Left ventricle myocardium superior (tissue), 1 donor: ENCODE results near the gene DMBT1. TPM values are rescaled to one million over a fixed set of nuclear protein-coding genes. Genes with fewer than 3 reads are reported as not detected.
A peak's percentile ranks its signal among the peaks of the same experiment; 100 is the strongest.

Source experiments
- ATAC-seq: fragments of 200-7000 bp; cut with Tn5 transposase; one replicate; pipeline ENCODE4 v1.9.1; 2020; ENCODE audit warnings: mild to moderate bottlenecking, moderate library complexity
- DNase-seq: peaks from one replicate; pipeline ENCODE4 v3.0.0-alpha.2; 2020
- intact Hi-C: fragments of 100-400 bp; cut with micrococcal nuclease; formaldehyde crosslinking; loops from one replicate; pipeline ENCODE4 v1.11.0; 2022
- total RNA-seq: library from RNA; stranded (reverse); fragmentation: NEBNext Ultra II Directional; extraction: Animal tissue kit (Norgen Biotek cat#: 25700); gene quantifications from one replicate; pipeline ENCODE4 v1.2.1, GENCODE V29; 2021
- donor health status: DM: no; HTN: yes; CAD: no; lungs with severe emphysema.

The DMBT1 gene
- total RNA-seq, 1 donor from 2014 or later: 0.05 TPM

DNA sequence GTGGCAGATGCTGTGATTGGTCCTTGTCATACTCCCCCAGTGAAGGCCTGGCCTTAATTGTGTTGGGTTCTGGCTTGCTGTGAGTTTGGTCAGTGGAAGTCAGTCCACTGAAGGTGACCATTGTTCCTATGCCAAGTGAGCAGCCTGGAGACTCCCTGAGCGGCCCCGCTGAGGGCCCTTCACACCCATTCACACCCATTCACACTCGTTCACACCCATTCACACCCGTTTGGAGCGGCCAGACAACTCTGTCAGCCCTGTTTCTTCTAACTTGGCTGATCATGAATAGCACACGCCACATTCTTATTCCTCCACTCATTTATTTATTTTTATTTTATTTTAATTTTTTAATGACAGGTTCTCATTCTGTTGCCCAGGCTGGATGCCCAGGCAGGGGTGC lies 77.6 kb downstream of the DMBT1 start:
- DNase-seq (no peak), ATAC-seq (no peak)
- intact Hi-C loops: no loop called here

- ATAC-seq: no peak
- no peak for DNase-seq
- intact Hi-C loops: no loop called here
These were observed 79.2 kb downstream of the DMBT1 start for GRCh38 chr10:122639801-122640200.

- intact Hi-C loops: no loop called here
- ATAC-seq (no peak), DNase-seq (no peak)
These were observed 80.4 kb downstream of the DMBT1 start for GRCh38 chr10:122640921-122641320.

GRCh38 chr10:122642726-122643605 lies 82.4 kb downstream of the DMBT1 start:
- ATAC-seq: no peak
- DNase-seq: no peak
- intact Hi-C loops: no loop called here

DNA sequence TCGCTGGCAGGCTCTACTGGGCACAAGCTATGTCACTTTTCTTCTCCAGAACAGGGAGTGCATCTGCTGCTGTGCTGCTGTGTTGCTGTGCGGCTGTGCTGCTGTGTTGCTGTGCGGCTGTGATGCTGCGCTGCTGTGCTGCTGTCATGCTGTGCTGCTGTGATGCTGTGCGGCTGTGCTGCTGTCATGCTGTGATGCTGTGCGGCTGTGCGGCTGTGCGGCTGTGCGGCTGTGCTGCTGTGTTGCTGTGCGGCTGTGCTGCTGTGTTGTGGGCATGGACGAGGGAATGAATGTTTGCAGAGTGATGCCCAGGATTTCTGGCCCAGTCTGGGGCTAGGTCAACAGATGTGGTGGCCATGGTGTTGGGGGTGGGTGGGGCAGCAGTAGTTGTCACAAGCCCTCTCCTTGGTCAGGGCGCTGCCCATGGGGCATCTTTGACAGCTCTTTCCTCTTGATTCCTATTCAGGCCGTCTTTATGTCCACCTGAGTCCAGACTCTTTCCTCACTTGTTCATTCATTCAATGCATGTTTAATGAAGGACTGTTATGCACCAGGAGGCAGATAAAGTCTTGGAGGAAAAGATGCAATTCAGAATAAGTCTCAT lies 83.5 kb downstream of the DMBT1 start:
- DNase-seq (no peak), ATAC-seq (no peak)
- intact Hi-C loops: no loop called here

- intact Hi-C loops: loop anchor here (5.0 kb wide), 1 partner anchor 56 kb away; no protein-coding TSS in a partner anchor
- DNase-seq: no peak
These were observed 86.2 kb downstream of the DMBT1 start for GRCh38 chr10:122646511-122647382.

DNA sequence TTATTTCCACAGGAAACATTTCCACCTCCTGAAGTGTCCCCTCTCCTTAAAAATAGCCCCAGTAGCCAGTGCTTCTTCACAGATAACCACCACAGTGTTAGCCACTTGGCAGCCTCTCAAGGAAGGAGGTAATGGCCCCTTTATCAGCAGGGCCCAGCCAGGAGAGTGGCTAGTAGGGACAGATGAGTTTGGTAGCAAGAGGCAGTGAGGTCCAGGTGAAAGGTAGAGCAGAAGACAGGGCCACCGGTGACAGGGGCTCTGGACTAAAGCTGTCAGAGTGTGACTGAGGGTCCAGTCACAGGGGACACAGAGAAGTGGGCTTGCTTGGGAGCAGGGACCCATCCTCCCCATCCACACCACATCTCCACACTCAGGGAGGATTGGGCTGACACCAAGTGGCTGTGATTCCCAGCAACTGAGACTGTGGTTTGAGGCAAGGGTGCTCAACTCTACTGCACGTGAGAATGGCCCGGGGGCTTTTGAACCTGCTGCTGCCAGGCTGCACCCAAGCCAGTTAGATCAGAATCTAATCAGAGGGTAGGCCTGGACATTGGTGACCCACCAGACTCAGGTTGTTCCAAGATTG lies 86.9 kb downstream of the DMBT1 start:
- intact Hi-C loops: loop anchor here (5.0 kb wide), 1 partner anchor 55 kb away; no protein-coding TSS in a partner anchor
- DNase-seq (no peak), ATAC-seq (no peak)

More at GRCh38 chr10:122646511-122647382, 86.2 kb downstream of the DMBT1 start:
- ATAC-seq: no peak

- DNase-seq: peak; percentile 76
- peak; percentile 84 for ATAC-seq
- intact Hi-C loops: loop anchor here (5.0 kb wide), 1 partner anchor 53 kb away; no protein-coding TSS in a partner anchor
These were observed 88.3 kb downstream of the DMBT1 start for GRCh38 chr10:122648599-122649428.

GRCh38 chr10:122649903-122650302 lies 89.3 kb downstream of the DMBT1 start:
- intact Hi-C loops: loop anchor here (5.0 kb wide), 1 partner anchor 52 kb away; no protein-coding TSS in a partner anchor
- DNase-seq (no peak), ATAC-seq (no peak)

DNA sequence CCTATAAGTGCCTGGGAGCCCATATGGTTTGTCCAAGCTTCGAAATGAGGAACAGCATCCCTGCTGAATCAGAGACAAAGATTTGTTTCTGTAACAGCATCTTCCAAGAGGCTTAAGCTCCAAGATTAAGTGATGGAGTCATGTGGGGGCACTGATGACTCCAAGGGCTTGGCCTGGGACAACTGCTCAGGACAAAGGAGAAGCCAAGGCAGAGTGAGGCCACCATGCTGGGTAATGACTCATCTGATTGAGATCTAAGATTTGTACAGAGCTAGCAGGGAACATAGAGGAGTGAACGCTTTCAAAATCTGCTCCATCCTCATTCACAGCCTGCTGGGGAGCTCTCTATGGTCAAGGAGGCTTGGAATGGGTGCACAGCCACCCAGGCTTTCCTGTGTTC lies 89.8 kb downstream of the DMBT1 start:
- DNase-seq (no peak), ATAC-seq (no peak)
- intact Hi-C loops: no loop called here

DNA sequence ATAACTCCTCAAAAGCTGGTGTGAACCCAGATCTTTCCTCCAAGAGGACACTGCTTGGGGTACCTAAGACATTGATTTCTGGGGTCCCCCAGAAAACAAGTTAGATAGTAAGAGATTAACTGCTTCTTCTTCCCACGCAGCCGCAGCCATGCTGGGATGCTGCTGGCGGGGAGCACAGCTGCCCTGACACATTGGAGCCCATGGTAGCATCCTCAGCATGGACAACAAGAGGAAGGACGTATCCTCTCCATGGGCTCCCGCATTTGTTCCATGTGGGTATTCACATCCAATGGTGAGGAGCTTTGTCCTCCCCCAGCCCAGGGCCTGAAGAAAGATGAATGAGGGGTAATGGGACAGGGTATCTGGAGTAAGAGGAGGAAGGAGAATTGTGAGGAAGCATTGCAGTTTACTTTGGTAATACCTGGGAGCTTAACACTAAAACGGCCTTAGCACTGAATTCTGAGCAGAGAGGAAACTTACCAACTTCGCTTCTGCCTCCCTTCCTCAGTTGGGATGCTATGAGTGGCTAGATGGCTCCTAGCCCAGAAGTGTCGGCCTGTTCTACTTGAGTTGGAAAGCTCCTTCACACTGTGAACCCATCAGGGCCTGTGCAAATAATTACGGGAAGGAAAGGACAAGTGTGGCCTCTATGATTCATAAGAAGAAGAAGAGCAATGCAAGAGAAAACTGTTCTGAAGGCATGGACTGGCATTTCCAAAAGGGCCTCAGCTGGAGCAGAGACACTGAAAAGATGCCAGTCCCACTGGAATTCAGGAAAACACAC lies 95.2 kb downstream of the DMBT1 start:
- intact Hi-C loops: no loop called here
- DNase-seq (no peak), ATAC-seq (peak; percentile 47)

DNA sequence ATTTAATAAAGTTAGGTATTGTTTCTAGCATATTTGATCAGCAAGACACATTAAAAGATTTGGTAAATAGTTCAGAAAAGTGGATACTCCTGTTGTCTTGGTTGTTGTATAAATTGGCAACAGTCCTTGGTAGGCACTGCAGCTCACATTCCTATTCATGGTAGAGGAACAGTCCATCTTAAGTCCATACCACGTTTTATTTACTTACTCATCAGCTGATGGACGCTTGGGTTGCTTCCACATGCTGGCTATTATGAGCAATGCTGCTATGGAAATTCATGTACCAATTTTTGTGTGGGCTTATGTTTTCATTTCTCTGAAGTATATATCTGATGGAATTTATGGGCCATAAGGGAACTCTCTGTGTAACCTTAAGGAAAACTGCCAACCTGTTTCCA lies 95.8 kb downstream of the DMBT1 start:
- intact Hi-C loops: no loop called here
- ATAC-seq (no peak), DNase-seq (no peak)

DNA sequence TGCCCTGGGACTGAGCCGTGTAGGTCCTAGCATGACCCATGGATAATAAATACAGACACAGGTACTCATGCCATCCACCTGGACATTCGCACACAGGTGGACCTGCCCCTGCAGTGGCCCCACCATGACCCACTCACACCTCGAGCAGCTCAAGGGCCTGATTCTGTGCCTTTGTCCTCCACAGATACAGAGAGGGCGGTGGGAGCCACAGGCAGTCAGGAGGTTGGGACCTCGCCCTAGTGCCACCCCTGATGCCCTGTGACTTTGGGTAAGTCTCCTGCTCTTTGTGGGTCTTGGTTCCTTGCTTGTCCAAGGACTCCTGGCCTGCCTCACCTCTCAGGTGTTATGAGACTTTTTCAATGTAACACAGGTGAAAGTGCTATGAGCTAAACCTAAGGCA lies 96.2 kb downstream of the DMBT1 start:
- intact Hi-C loops: no loop called here
- no peak for ATAC-seq
- no peak for DNase-seq

DNA sequence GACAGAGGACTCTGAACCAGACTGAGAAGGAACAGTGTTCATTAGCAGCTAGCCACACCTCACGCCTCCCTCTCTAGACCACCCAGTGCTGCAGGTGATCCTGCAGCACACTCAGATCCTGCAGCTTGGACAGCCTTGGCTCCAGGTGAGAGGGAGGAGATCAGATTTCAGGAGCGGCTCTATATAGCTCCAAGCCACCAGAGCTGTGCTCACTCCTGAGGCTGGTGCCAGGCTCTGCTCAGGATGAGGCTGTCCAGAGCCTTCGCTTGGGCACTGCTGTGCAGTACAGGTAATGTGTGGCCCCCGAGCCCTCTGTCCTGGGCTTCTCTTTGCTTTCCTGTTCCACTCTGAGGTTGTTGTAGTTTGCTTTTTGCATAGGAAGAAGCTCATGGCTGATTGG lies 96.7 kb downstream of the DMBT1 start:
- intact Hi-C loops: no loop called here
- no peak for ATAC-seq
- DNase-seq: no peak

DNA sequence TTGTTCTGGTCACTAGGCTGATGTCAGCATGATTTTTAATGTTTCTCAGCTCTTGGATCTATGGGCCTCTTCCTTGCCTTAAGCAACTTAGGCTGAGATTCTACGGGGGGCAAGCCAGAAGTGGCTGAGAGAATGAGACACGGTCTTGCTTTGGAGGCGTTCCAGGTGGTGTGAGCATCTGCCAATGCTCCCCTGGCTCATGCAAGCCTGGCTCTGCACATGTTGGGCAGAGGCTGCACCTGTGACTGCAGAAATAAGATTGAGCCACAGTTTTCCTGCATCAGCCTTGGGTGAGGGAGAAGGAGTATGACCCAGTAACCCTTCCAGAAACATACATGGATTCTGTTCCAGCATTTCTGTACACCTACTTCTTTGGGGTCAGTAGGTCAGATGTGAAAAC lies 97.2 kb downstream of the DMBT1 start:
- no peak for ATAC-seq
- intact Hi-C loops: no loop called here

DNA sequence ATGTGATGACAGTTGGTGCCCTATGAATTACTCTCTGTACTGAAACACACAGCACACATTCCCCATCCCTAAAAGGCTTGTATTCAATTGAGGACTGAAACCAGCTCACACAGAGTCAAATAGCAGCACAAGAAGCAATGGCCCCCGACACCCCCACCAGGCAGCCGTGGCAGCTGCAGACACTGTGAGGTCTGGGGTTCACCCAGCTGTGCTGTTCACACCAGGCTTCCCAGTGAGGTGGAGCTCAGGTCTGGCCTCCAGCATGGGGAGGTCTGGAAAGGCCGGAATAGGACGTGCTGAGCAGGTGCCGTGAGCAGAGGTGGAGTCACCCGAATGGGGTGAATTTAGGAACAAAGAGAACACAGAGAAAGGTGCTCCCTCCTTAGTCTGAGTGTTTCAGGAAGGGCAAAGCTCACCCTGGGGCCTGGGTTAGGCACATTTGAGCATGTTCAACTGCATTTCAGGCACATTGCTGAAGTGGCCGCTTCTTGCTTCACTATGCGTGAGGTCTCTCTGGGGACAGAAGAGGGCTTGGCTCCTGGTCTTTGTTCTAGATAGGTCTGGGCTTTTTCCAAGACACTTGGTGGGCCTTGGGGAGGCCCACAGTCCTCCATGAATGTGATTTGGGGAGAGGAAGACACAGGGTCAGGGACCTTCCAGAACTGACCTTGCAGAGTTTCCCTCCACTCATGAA lies 97.9 kb downstream of the DMBT1 start:
- DNase-seq: no peak
- intact Hi-C loops: no loop called here
- no peak for ATAC-seq

More for the DNA sequence above, 97.2 kb downstream of the DMBT1 start:
- no peak for DNase-seq

DNA sequence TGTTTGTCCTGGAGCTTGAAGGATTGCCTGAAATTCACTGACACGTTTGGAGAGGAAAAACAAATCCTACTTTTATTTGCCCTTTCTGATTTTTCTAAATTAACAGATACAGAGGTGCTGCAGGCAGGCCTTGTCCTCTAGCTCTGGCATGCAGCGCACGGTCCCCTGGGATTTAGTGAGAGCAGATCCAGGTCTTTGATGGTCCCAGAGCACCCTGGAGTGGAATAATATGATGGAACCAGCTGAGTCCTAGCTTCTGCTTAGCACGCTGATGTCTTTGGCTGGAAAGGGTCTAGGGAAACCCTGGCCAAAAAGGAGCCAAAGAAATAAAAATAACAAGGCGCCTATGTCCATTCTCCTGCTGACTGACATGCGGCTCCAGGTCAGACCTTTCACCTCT lies 98.6 kb downstream of the DMBT1 start:
- ATAC-seq (no peak), DNase-seq (no peak)
- intact Hi-C loops: no loop called here
